ENCODE measurements around the gene KCNK10.

DNA sequence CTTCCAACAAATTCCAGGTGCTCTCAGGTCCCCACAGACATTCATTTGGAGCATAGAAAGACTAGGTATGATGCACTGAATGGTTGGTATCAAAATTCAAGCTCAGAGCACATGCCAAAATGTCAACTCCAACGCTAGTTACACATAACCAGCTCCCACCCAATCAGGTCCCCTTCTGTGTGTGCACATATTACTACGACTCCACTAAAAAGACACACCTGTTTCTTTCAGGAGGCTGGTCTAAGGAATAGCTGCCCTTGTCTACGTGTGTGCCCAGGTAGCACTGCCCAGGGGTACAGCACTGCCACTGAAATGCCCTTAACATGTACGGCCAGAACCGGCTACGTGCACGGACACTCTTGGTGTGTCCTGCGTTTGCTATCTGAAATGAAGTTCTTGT, 138.1 kb downstream of the KCNK10 start:
- no peak for TF ChIP-seq POLR2A (IDR thresholded peaks at IDR 0.05)
- TF ChIP-seq, protein P1, sequence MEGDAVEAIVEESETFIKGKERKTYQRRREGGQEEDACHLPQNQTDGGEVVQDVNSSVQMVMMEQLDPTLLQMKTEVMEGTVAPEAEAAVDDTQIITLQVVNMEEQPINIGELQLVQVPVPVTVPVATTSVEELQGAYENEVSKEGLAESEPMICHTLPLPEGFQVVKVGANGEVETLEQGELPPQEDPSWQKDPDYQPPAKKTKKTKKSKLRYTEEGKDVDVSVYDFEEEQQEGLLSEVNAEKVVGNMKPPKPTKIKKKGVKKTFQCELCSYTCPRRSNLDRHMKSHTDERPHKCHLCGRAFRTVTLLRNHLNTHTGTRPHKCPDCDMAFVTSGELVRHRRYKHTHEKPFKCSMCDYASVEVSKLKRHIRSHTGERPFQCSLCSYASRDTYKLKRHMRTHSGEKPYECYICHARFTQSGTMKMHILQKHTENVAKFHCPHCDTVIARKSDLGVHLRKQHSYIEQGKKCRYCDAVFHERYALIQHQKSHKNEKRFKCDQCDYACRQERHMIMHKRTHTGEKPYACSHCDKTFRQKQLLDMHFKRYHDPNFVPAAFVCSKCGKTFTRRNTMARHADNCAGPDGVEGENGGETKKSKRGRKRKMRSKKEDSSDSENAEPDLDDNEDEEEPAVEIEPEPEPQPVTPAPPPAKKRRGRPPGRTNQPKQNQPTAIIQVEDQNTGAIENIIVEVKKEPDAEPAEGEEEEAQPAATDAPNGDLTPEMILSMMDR (IDR thresholded peaks at IDR 0.05), result no peak

All from lower leg skin (tissue), 3 donors.